H1 (cell line): ENCODE data around the gene MRPL19. TPM values are rescaled to one million over a fixed set of nuclear protein-coding genes. Genes with fewer than 3 reads are reported as not detected.

Experiments
- CTCF ChIA-PET: fragments of 300-600 bp; sonication (Branson Sonifier 250); formaldehyde crosslinking; loops from one replicate; lab custom pipeline; 2021; ENCODE audit not compliant: partially characterized antibody; lab: Charles Lee
- POLR2A ChIA-PET: fragments of 300-600 bp; sonication (Branson Sonifier 250); formaldehyde crosslinking; loops from one replicate; lab custom pipeline; 2021; ENCODE audit warnings: inconsistent platforms; ENCODE audit not compliant: partially characterized antibody; lab: Charles Lee
- DNase-seq, 2 experiments: peaks; one replicate each; pipeline versions ENCODE4 v3.0.0 to v3.0.0-alpha.2; 2010 to 2022; ENCODE audit warnings: low spot score in 2 of 2, low read depth in 1 of 2, mixed read lengths in 1 of 2
- FAIRE-seq: peaks from 2 replicates; lab custom pipeline; 2011; peaks lifted over from hg19 to GRCh38; lab: Jason Lieb, UNC
- H2AFZ ChIP-seq: 2 replicates; pipeline ENCODE4 v1.8.1; 2012; ENCODE audit warnings: low read length, inconsistent platforms
- H2AK5ac ChIP-seq: 2 replicates; pipeline ENCODE4 v1.6.1; 2013; ENCODE audit warnings: low read depth, low read length
- H2BK120ac ChIP-seq: replicated peaks from 2 replicates; pipeline ENCODE3; 2013; ENCODE audit warnings: low read depth, low read length, inconsistent platforms
- H2BK12ac ChIP-seq: 2 replicates; pipeline ENCODE4 v1.6.1; 2013; ENCODE audit warnings: low read depth, low read length
- H2BK15ac ChIP-seq: 2 replicates; pipeline ENCODE4 v1.6.1; 2013; ENCODE audit warnings: low read length
- H2BK20ac ChIP-seq: 2 replicates; pipeline ENCODE4 v1.6.1; 2013; ENCODE audit warnings: low read length
- H2BK5ac ChIP-seq: 2 replicates; pipeline ENCODE4 v1.6.1; 2013; ENCODE audit warnings: low read depth, low read length
- H3K14ac ChIP-seq: 2 replicates; pipeline ENCODE4 v1.6.1; 2013; ENCODE audit warnings: inconsistent platforms; ENCODE audit not compliant: insufficient read length
- H3K18ac ChIP-seq: 2 replicates; pipeline ENCODE4 v1.6.1; 2013; ENCODE audit warnings: low read length; ENCODE audit errors: extremely low read depth
- H3K23ac ChIP-seq: 2 replicates; pipeline ENCODE4 v1.6.1; 2013; ENCODE audit warnings: inconsistent platforms; ENCODE audit not compliant: insufficient read length
- H3K23me2 ChIP-seq: 2 replicates; pipeline ENCODE4 v1.6.1; 2013; ENCODE audit warnings: low read depth, low read length
- H3K27ac ChIP-seq: 2 replicates; pipeline ENCODE4 v1.6.1; 2011; ENCODE audit warnings: low read depth, low read length, inconsistent platforms
- H3K27me3 ChIP-seq, 4 experiments: replicated peaks in 1 of 4; 1 replicate in 1 of 4; 2 replicates in 3 of 4; pipeline versions ENCODE4 v1.6.1 to v1.8.1; 2011 to 2013; ENCODE audit warnings: low read length in 3 of 4, mild to moderate bottlenecking in 3 of 4, inconsistent platforms in 2 of 4, mixed read lengths in 2 of 4, moderate library complexity in 1 of 4; ENCODE audit not compliant: control insufficient read depth in 3 of 4, insufficient read depth in 3 of 4; ENCODE audit errors: extremely low read depth in 1 of 4
- H3K36me3 ChIP-seq, 4 experiments: 2 replicates each; pipeline versions ENCODE4 v1.6.1 to v1.8.1; 2011 to 2013; ENCODE audit warnings: mild to moderate bottlenecking in 4 of 4, low read length in 3 of 4, moderate library complexity in 2 of 4, control low read depth in 1 of 4, inconsistent platforms in 1 of 4; ENCODE audit not compliant: insufficient read depth in 4 of 4, control insufficient read depth in 2 of 4
- H3K4ac ChIP-seq: replicated peaks from 2 replicates; pipeline ENCODE3; 2013; ENCODE audit warnings: low read length, low read depth, mixed read lengths, inconsistent platforms; ENCODE audit not compliant: insufficient read length
- H3K4me1 ChIP-seq, 4 experiments: replicated peaks in 1 of 4; 1 replicate in 1 of 4; 2 replicates in 3 of 4; pipeline versions ENCODE4 v1.6.1 to v1.8.1; 2011 to 2013; ENCODE audit warnings: low read length in 3 of 4, inconsistent platforms in 2 of 4, mixed read lengths in 1 of 4; ENCODE audit not compliant: insufficient read depth in 4 of 4, control insufficient read depth in 3 of 4
- H3K4me2 ChIP-seq, 2 experiments: 2 replicates each; pipeline versions ENCODE4 v1.6.1 to v1.8.1; 2011 to 2013; ENCODE audit warnings: low read depth in 2 of 2, low read length in 2 of 2, control low read depth in 1 of 2, inconsistent platforms in 1 of 2, mild to moderate bottlenecking in 1 of 2; ENCODE audit not compliant: insufficient read depth in 1 of 2
- H3K4me3 ChIP-seq, 4 experiments: fragments of 200-600, 300-600 bp in 1 of 4; sonication (generic), shearing (Covaris generic), sonication (Bioruptor Twin) in 1 of 4; 2 replicates each; pipeline versions ENCODE4 v1.5.1 to v1.8.1; 2011 to 2016; ENCODE audit warnings: low read length in 4 of 4, low read depth in 3 of 4, control low read depth in 2 of 4, inconsistent platforms in 2 of 4, mild to moderate bottlenecking in 2 of 4, mixed read lengths in 1 of 4, moderate library complexity in 1 of 4; ENCODE audit not compliant: insufficient read depth in 2 of 4; ENCODE audit errors: extremely low read depth in 1 of 4
- H3K56ac ChIP-seq: replicated peaks from 2 replicates; pipeline ENCODE3; 2013; ENCODE audit warnings: low read depth, mild to moderate bottlenecking, mixed read lengths, low read length, inconsistent platforms; ENCODE audit not compliant: insufficient read length
- H3K79me1 ChIP-seq: 2 replicates; pipeline ENCODE4 v1.6.1; 2013; ENCODE audit warnings: low read depth, low read length, control low read depth
- H3K79me2 ChIP-seq, 2 experiments: 2 replicates each; pipeline versions ENCODE4 v1.6.1 to v1.8.1; 2012 to 2013; ENCODE audit warnings: low read length in 2 of 2, mild to moderate bottlenecking in 2 of 2, inconsistent platforms in 1 of 2; ENCODE audit not compliant: insufficient read depth in 2 of 2, control insufficient read depth in 1 of 2
- H3K9ac ChIP-seq, 4 experiments: replicated peaks in 1 of 4; 1 replicate in 1 of 4; 2 replicates in 3 of 4; pipeline versions ENCODE4 v1.6.1 to v1.8.1; 2011 to 2013; ENCODE audit warnings: low read depth in 3 of 4, low read length in 3 of 4, control low read depth in 2 of 4, mild to moderate bottlenecking in 2 of 4, moderate library complexity in 2 of 4, inconsistent platforms in 1 of 4; ENCODE audit errors: extremely low read depth in 1 of 4
- H3K9me3 ChIP-seq, 2 experiments: 2 replicates each; pipeline versions ENCODE4 v1.6.1 to v1.8.1; 2012 to 2013; ENCODE audit warnings: mild to moderate bottlenecking in 2 of 2, moderate library complexity in 2 of 2, control low read depth in 1 of 2, inconsistent platforms in 1 of 2, low read depth in 1 of 2, low read length in 1 of 2, mixed read lengths in 1 of 2; ENCODE audit not compliant: insufficient read depth in 2 of 2
- H4K20me1 ChIP-seq, 2 experiments: replicated peaks in 1 of 2; 2 replicates each; pipeline versions ENCODE3 to v1.8.1; 2011 to 2013; ENCODE audit warnings: inconsistent platforms in 2 of 2, low read length in 2 of 2, mild to moderate bottlenecking in 1 of 2; ENCODE audit not compliant: insufficient read depth in 2 of 2, control insufficient read depth in 1 of 2
- H4K5ac ChIP-seq: 2 replicates; pipeline ENCODE4 v1.6.1; 2013; ENCODE audit warnings: low read length, low read depth, mixed read lengths, inconsistent platforms; ENCODE audit not compliant: insufficient read length
- H4K8ac ChIP-seq: 2 replicates; pipeline ENCODE4 v1.8.0; 2013; ENCODE audit warnings: mild to moderate bottlenecking, moderate library complexity, low read length, inconsistent platforms; ENCODE audit not compliant: insufficient read depth; ENCODE audit errors: extremely low read depth
- H4K91ac ChIP-seq: replicated peaks from 2 replicates; pipeline ENCODE3; 2013; ENCODE audit warnings: low read length, mixed read lengths, inconsistent platforms; ENCODE audit not compliant: insufficient read length
- CBX5 ChIP-seq: fragments of 300-800, 300-1000 bp; sonication (generic); IDR thresholded peaks from 2 replicates; pipeline ENCODE4 v1.7.1; 2016; ENCODE audit warnings: antibody characterized with exemption, low read length, low read depth
- SUZ12 ChIP-seq: fragments of 200-600 bp; sonication (generic); IDR thresholded peaks from 2 replicates; pipeline ENCODE4 v1.6.1; 2012; ENCODE audit warnings: mild to moderate bottlenecking, inconsistent platforms, low read length, moderate library complexity, mixed read lengths
- TBP ChIP-seq: IDR thresholded peaks from 2 replicates; pipeline ENCODE4 v1.6.1; 2011; ENCODE audit warnings: low read depth, low read length, improper control_type of control experiment
- YY1 ChIP-seq: IDR thresholded peaks from 2 replicates; pipeline ENCODE4 v1.6.1; 2011; ENCODE audit warnings: low read depth, mild to moderate bottlenecking, low read length
- WGBS, 2 experiments: shearing (Covaris generic) in 1 of 2; methylation state at CpG; one replicate each; pipeline versions ENCODE4 v1.1.6 to v1.1.7; 2013 to 2015; ENCODE audit warnings: low lambda C conversion rate in 2 of 2, mixed read lengths in 2 of 2, inconsistent platforms in 1 of 2, low coverage in 1 of 2, missing lambda C conversion rate in 1 of 2; ENCODE audit not compliant: insufficient replicate concordance in 2 of 2, insufficient coverage in 1 of 2, insufficient read length in 1 of 2; ENCODE audit errors: extremely low coverage in 1 of 2, missing lambda C conversion rate in 1 of 2; 5-methylcytosine and 5-hydroxymethylcytosine counted together
- polyA plus RNA-seq, 7 experiments: library from polyadenylated mRNA; depleted of rRNA in 3 of 7; stranded (reverse) in 5 of 7; unstranded in 2 of 7; fragments of >200 nt in 5 of 7; fragments of 200-250 nt in 2 of 7; gene quantifications; 1 replicate in 5 of 7; 2 replicates in 1 of 7; 4 replicates in 1 of 7; pipeline versions ENCODE4 v1.2.1 to v1.2.3, GENCODE V29; 2011 to 2013; ENCODE audit warnings: missing spikeins in 2 of 7, mixed read lengths in 2 of 7
- total RNA-seq: library from RNA; stranded (reverse); fragmentation: NEBNext Ultra II Directional; extraction: Animal tissue kit (Norgen Biotek cat#: 25700); gene quantifications from 2 replicates; pipeline ENCODE4 v1.2.1, GENCODE V29; 2021

Gene MRPL19
- total and polyA plus RNA-seq, 2 of the 8 experiments (the other 6 are each of a cell fraction or from before 2014, with no cell fraction given), result 18.1 to 75.2 TPM

DNA sequence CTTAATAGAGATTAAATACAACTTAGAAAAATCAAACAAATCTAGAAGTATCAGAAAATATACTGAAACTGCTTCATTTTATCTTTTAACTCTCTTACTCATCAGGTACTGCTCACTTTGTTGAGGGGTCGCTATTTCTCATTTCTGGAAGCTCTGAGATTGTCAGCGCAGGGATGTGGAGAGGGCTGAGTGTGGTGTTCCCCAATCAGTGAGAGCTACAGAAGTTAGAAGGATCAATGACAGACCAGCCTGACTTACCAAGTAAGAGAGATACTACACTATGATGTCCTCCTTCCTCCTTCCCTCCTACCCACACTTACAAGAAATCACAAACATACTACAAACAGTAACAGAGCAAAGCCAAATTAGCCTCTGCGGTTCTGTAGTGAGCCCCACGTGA lies 56.0 kb downstream of the MRPL19 start:
- CTCF ChIA-PET, result no interaction called here
- POLR2A ChIA-PET, result no interaction called here
- no peak overlapping the region for H4K8ac ChIP-seq
- H3K4ac ChIP-seq, result no peak overlapping the region
- no peak overlapping the region for H2BK120ac ChIP-seq
- peaks cover 0 to 2% of the 10 kb centered on the region in 2 experiments; a peak in 2 of 4 replicates for H3K79me2 ChIP-seq
- no peak overlapping the region for H4K91ac ChIP-seq
- H2AFZ ChIP-seq, result no peak overlapping the region
- H3K23ac ChIP-seq, result no peak overlapping the region
- no peaks in the 10 kb centered on the region for H4K20me1 ChIP-seq
- H3K23me2 ChIP-seq, result no peaks in the 10 kb centered on the region
- no peak overlapping the region for H3K14ac ChIP-seq
- no peak overlapping the region for H3K4me2 ChIP-seq
- H2BK12ac ChIP-seq, result no peak overlapping the region
- no peak overlapping the region for H2AK5ac ChIP-seq
- no peak for FAIRE-seq
- no peaks in the 10 kb centered on the region for H3K79me1 ChIP-seq
- H3K56ac ChIP-seq, result no peak overlapping the region
- no peak overlapping the region for H3K4me3 ChIP-seq
- 99% methylated on average over 4 of the region's 4 CpGs; no CpG with 5 or more reads in 1 of the 2 experiments for WGBS, 2 experiments
- no peak overlapping the region for H2BK15ac ChIP-seq
- no peak overlapping the region for H3K18ac ChIP-seq
- H3K27me3 ChIP-seq, result no peaks in the 10 kb centered on the region
- H2BK5ac ChIP-seq, result no peak overlapping the region
- H2BK20ac ChIP-seq, result no peak overlapping the region
- no peaks in the 10 kb centered on the region for H3K4me1 ChIP-seq
- H3K9me3 ChIP-seq, result no peaks in the 10 kb centered on the region
- H3K27ac ChIP-seq, result no peak overlapping the region
- H3K36me3 ChIP-seq, result peaks cover 2 to 74% (median 19%) of the 10 kb centered on the region in 4 experiments; a peak in 5 of 8 replicates
- peak overlapping the region in 1 of 4 experiments; percentile 43; a peak in 1 of 7 replicates for H3K9ac ChIP-seq
- no peak for DNase-seq
- no peak overlapping the region for H4K5ac ChIP-seq
- TF ChIP-seq TBP, result no peak
- TF ChIP-seq CBX5, result no peak
- no peak for TF ChIP-seq SUZ12
- TF ChIP-seq YY1, result no peak
